ENCODE data around the gene ELK3.

The ELK3 gene

GRCh38 chr12:96224219-96224615 is 30.0 kb downstream of the ELK3 start:
- DNase-seq (ENCODE audit: low spot score): no peak
- in situ Hi-C loops (cut with MboI; ENCODE audit: low sequenced_read_pairs, unreplicated experiment): loop anchor here (25.0 kb wide), 2 partner anchors 288 to 312 kb away; no protein-coding TSS in a partner anchor
- no peak for TF ChIP-seq CTCF (IDR thresholded peaks at IDR 0.05; ENCODE audit: borderline replicate concordance, control extremely low read depth, extremely low read depth, insufficient read depth, missing control alignments)

DNA sequence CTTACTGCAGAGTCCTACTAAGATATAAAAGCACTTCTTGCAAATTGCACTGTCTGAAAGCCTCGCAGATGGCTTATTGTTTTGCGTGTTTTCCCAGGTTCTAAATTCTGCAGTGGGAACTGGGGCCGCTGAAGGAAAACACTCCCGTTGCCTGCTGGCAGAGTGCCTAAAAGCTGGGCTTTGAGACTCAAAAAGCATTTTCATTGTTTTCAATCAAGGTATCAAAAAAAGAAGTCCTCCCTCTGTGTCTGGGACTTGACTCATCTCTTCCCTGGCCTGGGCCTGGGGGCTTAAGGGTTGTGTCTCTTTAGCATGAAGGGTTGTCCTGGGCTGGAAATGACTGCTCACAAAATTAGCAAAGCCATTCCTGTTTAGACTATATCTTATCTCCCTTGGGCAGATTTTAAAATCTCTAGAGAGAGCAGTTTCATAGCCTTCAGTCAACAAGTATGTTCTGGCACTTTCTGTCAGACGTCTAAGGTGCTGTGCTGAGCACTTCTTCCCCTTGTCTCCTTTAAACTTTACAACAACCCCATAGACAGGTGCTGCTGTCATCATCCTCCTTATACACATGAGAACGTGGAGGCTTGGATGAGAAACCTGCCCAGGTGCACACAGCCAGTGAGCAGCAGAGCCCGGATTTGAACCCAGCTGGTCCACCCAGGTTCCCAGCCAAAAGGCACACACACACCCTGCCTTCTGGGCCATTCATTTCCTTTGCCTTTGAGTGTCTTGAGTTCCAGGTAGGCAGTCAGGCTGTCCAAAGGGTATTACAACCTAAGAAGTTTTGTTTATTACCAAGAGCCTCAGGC is 31.1 kb downstream of the ELK3 start:
- no peak for DNase-seq (ENCODE audit: low spot score)
- in situ Hi-C loops (cut with MboI; ENCODE audit: low sequenced_read_pairs, unreplicated experiment): no loop called here
- no peak for TF ChIP-seq CTCF (IDR thresholded peaks at IDR 0.05; ENCODE audit: borderline replicate concordance, control extremely low read depth, extremely low read depth, insufficient read depth, missing control alignments)

DNA sequence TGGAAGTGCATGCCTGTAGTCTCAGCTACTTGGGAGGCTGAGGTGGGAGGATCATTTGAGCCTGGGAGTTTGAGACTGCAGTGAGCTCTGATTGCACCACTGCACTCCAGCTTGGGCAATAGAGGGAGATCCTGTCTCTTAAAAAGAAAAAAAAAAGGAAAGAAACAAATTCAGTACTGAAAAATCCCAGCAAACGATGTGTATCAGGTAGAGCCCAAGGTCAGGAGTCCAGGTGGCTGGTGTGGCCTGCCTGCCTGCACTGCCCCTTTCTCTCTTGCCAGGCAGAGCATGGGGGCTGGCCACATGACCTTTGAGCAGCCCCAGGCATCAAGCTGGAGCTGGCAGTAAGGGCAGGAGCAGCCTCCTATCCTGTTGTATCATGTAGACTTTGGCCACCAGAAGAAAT is 31.8 kb downstream of the ELK3 start:
- in situ Hi-C loops (cut with MboI; ENCODE audit: low sequenced_read_pairs, unreplicated experiment): no loop called here
- DNase-seq (ENCODE audit: low spot score): no peak
- TF ChIP-seq CTCF (IDR thresholded peaks at IDR 0.05; ENCODE audit: borderline replicate concordance, control extremely low read depth, extremely low read depth, insufficient read depth, missing control alignments): no peak

GRCh38 chr12:96226401-96226800 is 32.2 kb downstream of the ELK3 start:
- no peak for TF ChIP-seq CTCF (IDR thresholded peaks at IDR 0.05; ENCODE audit: borderline replicate concordance, control extremely low read depth, extremely low read depth, insufficient read depth, missing control alignments)
- in situ Hi-C loops (cut with MboI; ENCODE audit: low sequenced_read_pairs, unreplicated experiment): no loop called here

GRCh38 chr12:96226801-96227348 is 32.7 kb downstream of the ELK3 start:
- no peak for DNase-seq (ENCODE audit: low spot score)
- TF ChIP-seq CTCF (IDR thresholded peaks at IDR 0.05; ENCODE audit: borderline replicate concordance, control extremely low read depth, extremely low read depth, insufficient read depth, missing control alignments): no peak

More at GRCh38 chr12:96226401-96226800, 32.2 kb downstream of the ELK3 start:
- DNase-seq (ENCODE audit: low spot score): no peak

GRCh38 chr12:96227365-96228106 is 33.4 kb downstream of the ELK3 start:
- no peak for DNase-seq (ENCODE audit: low spot score)
- in situ Hi-C loops (cut with MboI; ENCODE audit: low sequenced_read_pairs, unreplicated experiment): no loop called here
- TF ChIP-seq CTCF (IDR thresholded peaks at IDR 0.05; ENCODE audit: borderline replicate concordance, control extremely low read depth, extremely low read depth, insufficient read depth, missing control alignments): no peak

More at GRCh38 chr12:96226801-96227348, 32.7 kb downstream of the ELK3 start:
- in situ Hi-C loops (cut with MboI; ENCODE audit: low sequenced_read_pairs, unreplicated experiment): no loop called here
